Measurements from ENCODE around the gene ARHGEF7. TPM values are rescaled to one million over a fixed set of nuclear protein-coding genes. Genes with fewer than 3 reads are reported as not detected.

Gene ARHGEF7
- total RNA-seq, 1 donor from 2014 or later, result 52.8 TPM

- peak; percentile 55 for DNase-seq (ENCODE audit: low read depth)
Observed at GRCh38 chr13:111216166-111216960, 101.3 kb downstream of the ARHGEF7 start.

- DNase-seq (ENCODE audit: low read depth), result no peak
Observed at GRCh38 chr13:111217641-111218040, 102.5 kb downstream of the ARHGEF7 start.

- peak; percentile 63 for DNase-seq (ENCODE audit: low read depth)
Observed at GRCh38 chr13:111219280-111219679, 104.2 kb downstream of the ARHGEF7 start.

GRCh38 chr13:111219950-111220349 lies 104.8 kb downstream of the ARHGEF7 start:
- no peak for DNase-seq (ENCODE audit: low read depth)

GRCh38 chr13:111225166-111225565 lies 110.1 kb downstream of the ARHGEF7 start:
- no peak for DNase-seq (ENCODE audit: low read depth)

GRCh38 chr13:111225810-111226546 lies 110.9 kb downstream of the ARHGEF7 start:
- no peak for DNase-seq (ENCODE audit: low read depth)

GRCh38 chr13:111227405-111227804 lies 112.3 kb downstream of the ARHGEF7 start:
- DNase-seq (ENCODE audit: low read depth), result no peak

- peak; percentile 58 for DNase-seq (ENCODE audit: low read depth)
Observed at GRCh38 chr13:111228262-111229144, 113.4 kb downstream of the ARHGEF7 start.

GRCh38 chr13:111230385-111230930 lies 115.3 kb downstream of the ARHGEF7 start:
- DNase-seq (ENCODE audit: low read depth), result no peak

GRCh38 chr13:111232191-111232590 lies 117.1 kb downstream of the ARHGEF7 start:
- DNase-seq (ENCODE audit: low read depth), result no peak

- no peak for DNase-seq (ENCODE audit: low read depth)
Observed at GRCh38 chr13:111233080-111233479, 118.0 kb downstream of the ARHGEF7 start.

- no peak for DNase-seq (ENCODE audit: low read depth)
Observed at GRCh38 chr13:111239764-111240670, 124.9 kb downstream of the ARHGEF7 start.

- DNase-seq (ENCODE audit: low read depth), result no peak
Observed at GRCh38 chr13:111241006-111241755, 126.1 kb downstream of the ARHGEF7 start.

- no peak for DNase-seq (ENCODE audit: low read depth)
Observed at GRCh38 chr13:111241862-111242261, 126.8 kb downstream of the ARHGEF7 start.

GRCh38 chr13:111242585-111242984 lies 127.5 kb downstream of the ARHGEF7 start:
- no peak for DNase-seq (ENCODE audit: low read depth)

GRCh38 chr13:111243981-111244380 lies 128.9 kb downstream of the ARHGEF7 start:
- DNase-seq (ENCODE audit: low read depth), result no peak

GRCh38 chr13:111245576-111246384 lies 130.7 kb downstream of the ARHGEF7 start:
- DNase-seq (ENCODE audit: low read depth), result peak; percentile 50

- peak; percentile 94 for DNase-seq (ENCODE audit: low read depth)
Observed at GRCh38 chr13:111247552-111247951, 132.4 kb downstream of the ARHGEF7 start.
